Ovary (tissue), 9 donors: Measurements from ENCODE around the gene ANO6. TPM values are rescaled to one million over a fixed set of nuclear protein-coding genes. Genes with fewer than 3 reads are reported as not detected.
"Not testable (repeated sequence)": the region's sequence is repeated elsewhere in the genome, so short reads cannot be mapped to it uniquely, and the experiment has no call there.

Experiments
- DNase-seq, 5 donors: peaks; one replicate each; pipeline ENCODE4 v3.0.0-alpha.2; 2019 to 2020
- H3K27ac ChIP-seq, 2 donors: fragments of 200-600 bp; one replicate each; pipeline versions ENCODE4 v1.5.1 to v1.8.0; 2019 to 2022
- H3K27me3 ChIP-seq: fragments of 200-600 bp; one replicate; pipeline ENCODE4 v1.8.0; 2022
- H3K36me3 ChIP-seq: fragments of 200-600 bp; sonication (generic); one replicate; pipeline ENCODE4 v1.5.1; 2019
- H3K4me1 ChIP-seq: one replicate; pipeline ENCODE4 v1.8.1; 2013; ENCODE audit warnings: mild to moderate bottlenecking, moderate library complexity; ENCODE audit not compliant: insufficient read depth
- H3K4me3 ChIP-seq: fragments of 200-600 bp; sonication (generic); one replicate; pipeline ENCODE4 v1.5.1; 2017
- H3K9me3 ChIP-seq, 2 donors: fragments of 200-600 bp in 1 of 2; sonication (generic) in 1 of 2; one replicate each; pipeline versions ENCODE4 v1.5.1 to v1.8.1; 2013 to 2019; ENCODE audit warnings: mild to moderate bottlenecking in 1 of 2, moderate library complexity in 1 of 2
- CTCF ChIP-seq, 3 donors: fragments of 450-650 bp in 2 of 3; fragments of 200-600 bp in 1 of 3; IDR thresholded peaks; one replicate each; pipeline versions ENCODE4 v1.5.1 to v1.8.0; 2016 to 2022; ENCODE audit warnings: antibody characterized with exemption in 3 of 3, mild to moderate bottlenecking in 1 of 3
- EP300 ChIP-seq: sonication (generic); formaldehyde crosslinking; IDR thresholded peaks from one replicate; pipeline ENCODE4 v1.6.1; 2017; ENCODE audit warnings: antibody characterized with exemption
- POLR2A ChIP-seq: fragments of 450-650 bp; IDR thresholded peaks from one replicate; pipeline ENCODE4 v1.6.1; 2017; ENCODE audit warnings: antibody characterized with exemption, mild to moderate bottlenecking, moderate library complexity
- WGBS, 3 donors: extraction: QIAGEN DNeasy Blood & Tissue Kit in 1 of 3; methylation state at CpG; one replicate each; pipeline versions ENCODE4 v1.1.5 to v1.1.7; 2013 to 2017; 5-methylcytosine and 5-hydroxymethylcytosine counted together
- intact Hi-C, 4 donors: fragments of 100-400 bp; cut with DNase I; formaldehyde crosslinking; loops; one replicate each; pipeline versions ENCODE4 v1.11.0 to v1.15.1; 2022 to 2023
- polyA plus RNA-seq, 2 donors: library from polyadenylated mRNA; stranded (reverse); fragments of 200-250 nt in 1 of 2; fragments of 350-450 nt in 1 of 2; fragmentation: Illumina TruSeq in 1 of 2; extraction: RNeasy Lipid Tissue Mini Kit (QIAGEN cat#74804) in 1 of 2; gene quantifications; one replicate each; pipeline ENCODE4 v1.2.3, GENCODE V29; 2013 to 2014
- total RNA-seq, 7 donors: library from RNA; depleted of rRNA in 2 of 7; stranded (reverse); fragments of >200 nt in 2 of 7; fragmentation: NEBNext Ultra II Directional in 3 of 7; extraction: Animal tissue kit (Norgen Biotek cat#: 25700) in 3 of 7; gene quantifications; one replicate each; pipeline versions ENCODE4 v1.1.0 to v1.2.4, GENCODE V29; 2016 to 2023
- donor health status: DM: no; HTN: no; CAD: no; lungs with moderate emphysema.
- donor health status: DM: no; HTN: no; CAD: no.
- donor health status: Bipolar disorder and iron deficiency.
- donor health status: DM: yes; HTN: yes; CAD: no.
- donor health status: DM: no; HTN: no; CAD: no.
- donor health status: DM: yes; HTN: yes; CAD: no.

ANO6 gene
- total and polyA plus RNA-seq, 9 donors, result 38.8 to 88.5 (median 63.2) TPM

GRCh38 chr12:45260104-45260815 lies 44.4 kb downstream of the ANO6 start:
- H3K27me3 ChIP-seq, result no peaks in the 10 kb centered on the region
- TF ChIP-seq CTCF (IDR thresholded peaks at IDR 0.05) (no peak), POLR2A (no peak), EP300 (no peak)
- 83 to 88% (median 88%) methylated on average over 5 of the region's 5 CpGs for WGBS, 3 donors
- no peak overlapping the region for H3K4me3 ChIP-seq
- H3K36me3 ChIP-seq, result no peaks in the 10 kb centered on the region
- intact Hi-C loops, result no loop called here
- no peak overlapping the region for H3K27ac ChIP-seq
- peaks cover 20% of the 10 kb centered on the region for H3K4me1 ChIP-seq
- no peak for DNase-seq
- no peaks in the 10 kb centered on the region for H3K9me3 ChIP-seq

- H3K4me1 ChIP-seq, result peaks cover 23% of the 10 kb centered on the region
- TF ChIP-seq CTCF (IDR thresholded peaks at IDR 0.05), result no peak
- TF ChIP-seq EP300, result no peak
- no peak for TF ChIP-seq POLR2A
- 92 to 95% (median 95%) methylated on average over 4 of the region's 4 CpGs for WGBS, 3 donors
- no peak overlapping the region for H3K27ac ChIP-seq
- H3K4me3 ChIP-seq, result no peak overlapping the region
- intact Hi-C loops, result no loop called here
- DNase-seq, result no peak
- no peaks in the 10 kb centered on the region for H3K9me3 ChIP-seq
- H3K27me3 ChIP-seq, result no peaks in the 10 kb centered on the region
- no peaks in the 10 kb centered on the region for H3K36me3 ChIP-seq
Measured at GRCh38 chr12:45260854-45261253, 45.0 kb downstream of the ANO6 start.

GRCh38 chr12:45262185-45262584 lies 46.3 kb downstream of the ANO6 start:
- intact Hi-C loops, H3K4me3 ChIP-seq, H3K27me3 ChIP-seq, H3K27ac ChIP-seq, H3K9me3 ChIP-seq, H3K36me3 ChIP-seq, DNase-seq: not testable (repeated sequence)
- H3K4me1 ChIP-seq, result peaks cover 20% of the 10 kb centered on the region
- 95 to 98% (median 97%) methylated on average over 8 of the region's 8 CpGs for WGBS, 3 donors

GRCh38 chr12:45263587-45263986 lies 47.7 kb downstream of the ANO6 start:
- Histone ChIP-seq H3K27me3 (no peaks in the 10 kb centered on the region), H3K9me3 (no peaks in the 10 kb centered on the region), H3K27ac (no peak overlapping the region), H3K4me1 (peaks cover 22% of the 10 kb centered on the region), H3K4me3 (no peak overlapping the region), H3K36me3 (no peaks in the 10 kb centered on the region)
- 54 to 61% (median 55%) methylated on average over 3 of the region's 3 CpGs for WGBS, 3 donors
- DNase-seq, result no peak
- intact Hi-C loops, result no loop called here
- TF ChIP-seq POLR2A (no peak), EP300 (no peak), CTCF (IDR thresholded peaks at IDR 0.05) (no peak)

- no peaks in the 10 kb centered on the region for H3K9me3 ChIP-seq
- no peaks in the 10 kb centered on the region for H3K36me3 ChIP-seq
- H3K4me3 ChIP-seq, result no peak overlapping the region
- peak; percentile 68 to 84 (median 75) for DNase-seq
- TF ChIP-seq CTCF (IDR thresholded peaks at IDR 0.05) (peak in 1 of 3 donors; percentile 28), POLR2A (no peak), EP300 (no peak)
- whole genome bisulfite sequencing, 3 donors, result 1 to 8% (median 1%) methylated on average over 5 of the region's 5 CpGs
- intact Hi-C loops, result no loop called here
- peak overlapping the region in 1 of 2 donors; percentile 45 for H3K27ac ChIP-seq
- peaks cover 21% of the 10 kb centered on the region for H3K4me1 ChIP-seq
- H3K27me3 ChIP-seq, result no peaks in the 10 kb centered on the region
Measured at GRCh38 chr12:45268672-45269411, 52.9 kb downstream of the ANO6 start.
